Measurements from ENCODE around the gene HSPBP1. TPM values are rescaled to one million over a fixed set of nuclear protein-coding genes. Genes with fewer than 3 reads are reported as not detected.

Gene HSPBP1
- total and polyA plus RNA-seq, 5 donors from 2014 or later, result 15.8 to 37.2 (median 34.0) TPM

GRCh38 chr19:55250262-55251036, 29.5 kb downstream of the HSPBP1 start:
- H3K36me3 ChIP-seq (ENCODE audit: control insufficient read depth, insufficient read depth, low read length), result peaks cover 38% of the 10 kb centered on the region
- Mint-ChIP-seq H3K4me1 (peaks cover 10 to 72% (median 34%) of the 10 kb centered on the region in 4 donors), H3K27me3 (no peaks in the 10 kb centered on the region), H3K4me3 (peak overlapping the region in 3 of 4 donors; percentile 66 to 88 (median 81)), H3K36me3 (peaks cover 12% of the 10 kb centered on the region), H3K27ac (peak overlapping the region; percentile 94 to 99 (median 96)), H3K9me3 (no peaks in the 10 kb centered on the region)
- peak overlapping the region; percentile 93 for H3K27ac ChIP-seq (ENCODE audit: insufficient read depth, low read length, poor library complexity, severe bottlenecking)
- no peak overlapping the region for H3K4me3 ChIP-seq (ENCODE audit: low read depth, low read length)
- ATAC-seq (ENCODE audit: low read depth in 2 of 2), result no peak
- no peaks in the 10 kb centered on the region for H3K27me3 ChIP-seq (ENCODE audit: control insufficient read depth, insufficient read depth, low read length)
- no peaks in the 10 kb centered on the region for H3K9me3 ChIP-seq (ENCODE audit: control insufficient read depth in 2 of 2, low read length in 2 of 2)
- DNase-seq, result no peak
- peaks cover 69% of the 10 kb centered on the region for H3K4me1 ChIP-seq (ENCODE audit: control insufficient read depth, insufficient read depth, low read length, poor library complexity, severe bottlenecking)

DNA sequence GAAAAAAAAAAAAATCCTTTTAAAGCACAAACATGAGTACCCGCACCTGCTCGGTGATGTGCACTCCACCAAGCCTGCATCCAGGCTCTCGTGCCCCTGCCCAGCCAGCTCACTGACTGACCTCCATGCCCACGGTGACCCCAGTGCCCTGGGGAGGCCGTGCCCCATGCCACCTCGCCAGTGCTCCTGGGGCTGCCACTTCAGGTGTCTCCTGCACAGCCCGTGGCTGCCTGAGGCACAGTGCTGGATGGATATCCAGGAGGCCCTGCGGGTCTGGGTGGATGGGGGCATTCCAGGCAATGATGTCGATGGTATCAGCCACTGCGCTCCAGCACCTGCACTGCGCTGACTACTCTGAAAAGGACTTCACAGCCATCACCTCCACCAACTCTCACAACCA, 30.1 kb downstream of the HSPBP1 start:
- DNase-seq, result no peak
- no peak overlapping the region for H3K4me3 ChIP-seq (ENCODE audit: low read depth, low read length)
- H3K27ac ChIP-seq (ENCODE audit: insufficient read depth, low read length, poor library complexity, severe bottlenecking), result no peak overlapping the region
- Mint-ChIP-seq H3K9me3 (no peaks in the 10 kb centered on the region), H3K27me3 (no peaks in the 10 kb centered on the region), H3K36me3 (peaks cover 11% of the 10 kb centered on the region), H3K27ac (no peak overlapping the region), H3K4me3 (no peak overlapping the region), H3K4me1 (peaks cover 10 to 66% (median 30%) of the 10 kb centered on the region in 4 donors)
- no peak for ATAC-seq (ENCODE audit: low read depth in 2 of 2)
- H3K4me1 ChIP-seq (ENCODE audit: control insufficient read depth, insufficient read depth, low read length, poor library complexity, severe bottlenecking), result peaks cover 63% of the 10 kb centered on the region
- peaks cover 44% of the 10 kb centered on the region for H3K36me3 ChIP-seq (ENCODE audit: control insufficient read depth, insufficient read depth, low read length)
- no peaks in the 10 kb centered on the region for H3K9me3 ChIP-seq (ENCODE audit: control insufficient read depth in 2 of 2, low read length in 2 of 2)
- no peaks in the 10 kb centered on the region for H3K27me3 ChIP-seq (ENCODE audit: control insufficient read depth, insufficient read depth, low read length)

- peak overlapping the region in 3 of 4 donors; percentile 64 to 85 (median 64) for H3K4me3 Mint-ChIP-seq
- peaks cover 52% of the 10 kb centered on the region for H3K4me1 ChIP-seq (ENCODE audit: control insufficient read depth, insufficient read depth, low read length, poor library complexity, severe bottlenecking)
These were observed 31.2 kb downstream of the HSPBP1 start for GRCh38 chr19:55248704-55249103.

GRCh38 chr19:55248166-55248675, 31.7 kb downstream of the HSPBP1 start:
- no peak for ATAC-seq (ENCODE audit: low read depth in 2 of 2)
- no peak overlapping the region for H3K27ac Mint-ChIP-seq

More at GRCh38 chr19:55248704-55249103, 31.2 kb downstream of the HSPBP1 start:
- Mint-ChIP-seq H3K36me3 (peaks cover 15% of the 10 kb centered on the region), H3K4me1 (peaks cover 4 to 55% (median 24%) of the 10 kb centered on the region in 4 donors), H3K27me3 (no peaks in the 10 kb centered on the region), H3K9me3 (no peaks in the 10 kb centered on the region), H3K27ac (peak overlapping the region in 1 of 3 donors; percentile 73)
- Histone ChIP-seq H3K4me3 (ENCODE audit: low read depth, low read length) (no peak overlapping the region), H3K27me3 (ENCODE audit: control insufficient read depth, insufficient read depth, low read length) (no peaks in the 10 kb centered on the region), H3K9me3 (ENCODE audit: control insufficient read depth in 2 of 2, low read length in 2 of 2) (no peaks in the 10 kb centered on the region), H3K27ac (ENCODE audit: insufficient read depth, low read length, poor library complexity, severe bottlenecking) (no peak overlapping the region), H3K36me3 (ENCODE audit: control insufficient read depth, insufficient read depth, low read length) (peaks cover 55% of the 10 kb centered on the region)
- DNase-seq (no peak), ATAC-seq (ENCODE audit: low read depth in 2 of 2) (no peak)

GRCh38 chr19:55247621-55248099, 32.2 kb downstream of the HSPBP1 start:
- Mint-ChIP-seq H3K9me3 (no peaks in the 10 kb centered on the region), H3K36me3 (peaks cover 17% of the 10 kb centered on the region)

More at GRCh38 chr19:55248166-55248675, 31.7 kb downstream of the HSPBP1 start:
- peaks cover 4 to 50% (median 19%) of the 10 kb centered on the region in 4 donors for H3K4me1 Mint-ChIP-seq
- Histone ChIP-seq H3K9me3 (ENCODE audit: control insufficient read depth in 2 of 2, low read length in 2 of 2) (no peaks in the 10 kb centered on the region), H3K27me3 (ENCODE audit: control insufficient read depth, insufficient read depth, low read length) (no peaks in the 10 kb centered on the region), H3K36me3 (ENCODE audit: control insufficient read depth, insufficient read depth, low read length) (peaks cover 60% of the 10 kb centered on the region), H3K4me1 (ENCODE audit: control insufficient read depth, insufficient read depth, low read length, poor library complexity, severe bottlenecking) (peaks cover 47% of the 10 kb centered on the region), H3K27ac (ENCODE audit: insufficient read depth, low read length, poor library complexity, severe bottlenecking) (no peak overlapping the region), H3K4me3 (ENCODE audit: low read depth, low read length) (no peak overlapping the region)
- peaks cover 15% of the 10 kb centered on the region for H3K36me3 Mint-ChIP-seq
- no peaks in the 10 kb centered on the region for H3K27me3 Mint-ChIP-seq
- H3K9me3 Mint-ChIP-seq, result no peaks in the 10 kb centered on the region
- no peak for DNase-seq
- H3K4me3 Mint-ChIP-seq, result peak overlapping the region in 2 of 4 donors; percentile 41 to 64

GRCh38 chr19:55246462-55247451, 33.2 kb downstream of the HSPBP1 start:
- no peaks in the 10 kb centered on the region for H3K9me3 ChIP-seq (ENCODE audit: control insufficient read depth in 2 of 2, low read length in 2 of 2)
- H3K27ac ChIP-seq (ENCODE audit: insufficient read depth, low read length, poor library complexity, severe bottlenecking), result no peak overlapping the region
- peaks cover 33% of the 10 kb centered on the region for H3K4me1 ChIP-seq (ENCODE audit: control insufficient read depth, insufficient read depth, low read length, poor library complexity, severe bottlenecking)
- peaks cover 2 to 38% (median 19%) of the 10 kb centered on the region in 4 donors for H3K4me1 Mint-ChIP-seq
- peaks cover 73% of the 10 kb centered on the region for H3K36me3 ChIP-seq (ENCODE audit: control insufficient read depth, insufficient read depth, low read length)
- ATAC-seq (ENCODE audit: low read depth in 2 of 2) (no peak), DNase-seq (no peak)
- H3K27ac Mint-ChIP-seq, result no peak overlapping the region
- H3K36me3 Mint-ChIP-seq, result peaks cover 18% of the 10 kb centered on the region
- no peak overlapping the region for H3K4me3 ChIP-seq (ENCODE audit: low read depth, low read length)
- no peak overlapping the region for H3K4me3 Mint-ChIP-seq
- no peaks in the 10 kb centered on the region for H3K27me3 ChIP-seq (ENCODE audit: control insufficient read depth, insufficient read depth, low read length)
- no peaks in the 10 kb centered on the region for H3K9me3 Mint-ChIP-seq
- no peaks in the 10 kb centered on the region for H3K27me3 Mint-ChIP-seq

More at GRCh38 chr19:55247621-55248099, 32.2 kb downstream of the HSPBP1 start:
- Mint-ChIP-seq H3K4me1 (peaks cover 4 to 46% (median 20%) of the 10 kb centered on the region in 4 donors), H3K27me3 (no peaks in the 10 kb centered on the region), H3K4me3 (peak overlapping the region in 1 of 4 donors; percentile 64), H3K27ac (peak overlapping the region in 1 of 3 donors; percentile 48)
- Histone ChIP-seq H3K27ac (ENCODE audit: insufficient read depth, low read length, poor library complexity, severe bottlenecking) (no peak overlapping the region), H3K4me1 (ENCODE audit: control insufficient read depth, insufficient read depth, low read length, poor library complexity, severe bottlenecking) (peaks cover 42% of the 10 kb centered on the region), H3K27me3 (ENCODE audit: control insufficient read depth, insufficient read depth, low read length) (no peaks in the 10 kb centered on the region), H3K9me3 (ENCODE audit: control insufficient read depth in 2 of 2, low read length in 2 of 2) (no peaks in the 10 kb centered on the region), H3K4me3 (ENCODE audit: low read depth, low read length) (no peak overlapping the region), H3K36me3 (ENCODE audit: control insufficient read depth, insufficient read depth, low read length) (peaks cover 64% of the 10 kb centered on the region)
- DNase-seq (no peak), ATAC-seq (ENCODE audit: low read depth in 2 of 2) (no peak)

DNA sequence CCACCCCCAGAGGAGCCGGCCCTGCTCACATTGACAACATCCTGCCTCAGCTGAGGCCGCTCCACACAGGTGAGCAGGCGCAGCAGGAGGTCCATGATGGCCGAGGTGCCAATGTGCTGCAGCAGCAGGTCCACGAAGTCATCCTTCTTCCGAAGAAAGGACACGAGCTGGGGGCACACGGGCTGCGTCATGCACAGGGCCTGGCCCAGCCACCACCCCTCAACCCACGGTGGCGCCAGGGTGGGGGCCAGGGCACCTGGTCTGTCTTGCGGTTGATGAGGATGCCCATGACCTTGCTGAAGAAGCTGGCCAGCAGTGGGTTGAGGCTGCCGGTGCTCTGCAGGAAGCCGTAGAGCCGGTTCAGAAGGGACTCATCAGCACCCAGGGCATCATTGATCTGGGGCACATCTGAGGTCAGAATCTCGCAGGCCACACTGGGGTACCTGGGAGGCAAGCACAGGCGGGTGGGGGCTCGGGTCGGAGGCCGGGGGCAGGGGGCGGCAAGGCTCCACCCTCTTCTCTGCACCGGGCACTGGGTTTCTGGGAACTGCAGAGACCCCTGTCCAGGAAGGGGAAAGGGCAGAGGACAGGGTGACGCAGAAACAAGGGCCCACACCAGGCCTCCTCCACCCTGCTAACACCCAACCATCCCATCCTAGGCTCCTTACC, 34.5 kb downstream of the HSPBP1 start:
- H3K27ac ChIP-seq (ENCODE audit: insufficient read depth, low read length, poor library complexity, severe bottlenecking), result no peak overlapping the region
- Mint-ChIP-seq H3K4me3 (no peak overlapping the region), H3K9me3 (no peaks in the 10 kb centered on the region), H3K4me1 (peaks cover 0 to 25% (median 11%) of the 10 kb centered on the region in 4 donors), H3K36me3 (peaks cover 9% of the 10 kb centered on the region), H3K27ac (no peak overlapping the region), H3K27me3 (no peaks in the 10 kb centered on the region)
- no peaks in the 10 kb centered on the region for H3K27me3 ChIP-seq (ENCODE audit: control insufficient read depth, insufficient read depth, low read length)
- DNase-seq (no peak), ATAC-seq (ENCODE audit: low read depth in 2 of 2) (no peak)
- H3K4me3 ChIP-seq (ENCODE audit: low read depth, low read length), result no peak overlapping the region
- H3K9me3 ChIP-seq (ENCODE audit: control insufficient read depth in 2 of 2, low read length in 2 of 2), result no peaks in the 10 kb centered on the region
- H3K36me3 ChIP-seq (ENCODE audit: control insufficient read depth, insufficient read depth, low read length), result peaks cover 85% of the 10 kb centered on the region
- peaks cover 19% of the 10 kb centered on the region for H3K4me1 ChIP-seq (ENCODE audit: control insufficient read depth, insufficient read depth, low read length, poor library complexity, severe bottlenecking)
